ENCODE results near the gene RIMS1. TPM values are rescaled to one million over a fixed set of nuclear protein-coding genes. Genes with fewer than 3 reads are reported as not detected.

RIMS1 gene
- total RNA-seq, 1 donor, result 1.3 TPM

DNA sequence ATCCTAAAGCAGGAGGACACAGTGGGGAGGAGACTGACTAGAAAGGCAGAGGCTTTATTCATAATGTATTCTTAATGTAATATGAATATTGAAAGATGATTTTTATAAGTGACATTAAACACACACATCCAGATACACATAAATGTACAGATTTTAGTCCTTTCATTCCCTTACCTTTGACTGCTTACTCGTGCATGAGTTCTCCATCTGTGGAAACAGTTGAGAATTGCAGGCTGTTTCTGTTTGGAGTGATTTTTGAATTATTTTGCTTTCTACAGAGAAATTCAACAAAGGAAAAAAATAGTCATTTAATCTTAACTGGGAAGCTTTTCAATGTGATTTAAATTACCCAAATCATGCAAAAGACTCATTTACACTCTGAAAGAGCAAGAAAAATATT lies 136.5 kb downstream of the RIMS1 start:
- no peak overlapping the region for H3K4me3 ChIP-seq (ENCODE audit: low read depth, low read length)
- DNase-seq (ENCODE audit: low read depth), result no peak
- TF ChIP-seq, protein P1, sequence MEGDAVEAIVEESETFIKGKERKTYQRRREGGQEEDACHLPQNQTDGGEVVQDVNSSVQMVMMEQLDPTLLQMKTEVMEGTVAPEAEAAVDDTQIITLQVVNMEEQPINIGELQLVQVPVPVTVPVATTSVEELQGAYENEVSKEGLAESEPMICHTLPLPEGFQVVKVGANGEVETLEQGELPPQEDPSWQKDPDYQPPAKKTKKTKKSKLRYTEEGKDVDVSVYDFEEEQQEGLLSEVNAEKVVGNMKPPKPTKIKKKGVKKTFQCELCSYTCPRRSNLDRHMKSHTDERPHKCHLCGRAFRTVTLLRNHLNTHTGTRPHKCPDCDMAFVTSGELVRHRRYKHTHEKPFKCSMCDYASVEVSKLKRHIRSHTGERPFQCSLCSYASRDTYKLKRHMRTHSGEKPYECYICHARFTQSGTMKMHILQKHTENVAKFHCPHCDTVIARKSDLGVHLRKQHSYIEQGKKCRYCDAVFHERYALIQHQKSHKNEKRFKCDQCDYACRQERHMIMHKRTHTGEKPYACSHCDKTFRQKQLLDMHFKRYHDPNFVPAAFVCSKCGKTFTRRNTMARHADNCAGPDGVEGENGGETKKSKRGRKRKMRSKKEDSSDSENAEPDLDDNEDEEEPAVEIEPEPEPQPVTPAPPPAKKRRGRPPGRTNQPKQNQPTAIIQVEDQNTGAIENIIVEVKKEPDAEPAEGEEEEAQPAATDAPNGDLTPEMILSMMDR (IDR thresholded peaks at IDR 0.05; ENCODE audit: insufficient read depth, low read depth, low read length), result no peak

DNA sequence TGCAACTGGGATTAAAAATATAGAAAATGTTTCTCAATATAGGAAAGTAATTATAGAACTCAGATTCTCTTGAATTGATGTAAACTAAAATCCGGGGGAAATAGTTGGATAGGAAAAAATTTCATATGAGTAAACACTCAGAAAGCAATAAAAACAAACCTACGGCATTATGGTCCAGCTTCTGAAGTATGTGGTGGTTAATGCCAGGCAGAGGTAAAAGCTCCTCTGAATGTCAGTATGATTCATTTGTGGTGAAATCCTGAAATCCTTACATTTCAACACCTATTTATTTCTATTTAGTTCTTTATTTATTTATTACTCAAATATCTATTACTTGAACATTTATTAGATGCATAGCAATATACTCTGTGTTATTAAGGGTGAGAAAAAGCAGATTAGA lies 145.1 kb downstream of the RIMS1 start:
- no peak overlapping the region for H3K4me3 ChIP-seq (ENCODE audit: low read depth, low read length)
- TF ChIP-seq, protein P1 (IDR thresholded peaks at IDR 0.05; ENCODE audit: insufficient read depth, low read depth, low read length), result no peak
- DNase-seq (ENCODE audit: low read depth), result no peak

DNA sequence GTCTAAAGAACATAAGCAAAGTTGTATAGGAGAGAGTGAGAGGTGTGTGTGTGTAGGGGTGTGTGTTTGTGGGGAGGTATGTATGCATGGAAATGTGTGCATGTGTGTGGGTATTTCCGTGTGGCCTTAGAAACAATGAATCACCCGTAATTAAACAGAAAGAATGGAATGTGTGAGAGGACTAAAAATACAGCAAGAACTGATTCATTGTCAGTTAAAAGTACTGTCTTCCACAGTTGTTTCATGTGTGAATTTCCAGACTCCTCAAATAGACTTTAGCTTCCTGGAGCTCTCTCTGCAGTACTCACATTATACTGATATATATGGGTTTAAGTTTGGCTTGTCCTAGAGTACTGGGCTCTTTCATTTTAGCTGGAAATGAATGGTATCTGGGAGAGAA lies 145.7 kb downstream of the RIMS1 start:
- no peak overlapping the region for H3K4me3 ChIP-seq (ENCODE audit: low read depth, low read length)
- DNase-seq (ENCODE audit: low read depth), result no peak
- TF ChIP-seq, protein P1 (IDR thresholded peaks at IDR 0.05; ENCODE audit: insufficient read depth, low read depth, low read length), result no peak

DNA sequence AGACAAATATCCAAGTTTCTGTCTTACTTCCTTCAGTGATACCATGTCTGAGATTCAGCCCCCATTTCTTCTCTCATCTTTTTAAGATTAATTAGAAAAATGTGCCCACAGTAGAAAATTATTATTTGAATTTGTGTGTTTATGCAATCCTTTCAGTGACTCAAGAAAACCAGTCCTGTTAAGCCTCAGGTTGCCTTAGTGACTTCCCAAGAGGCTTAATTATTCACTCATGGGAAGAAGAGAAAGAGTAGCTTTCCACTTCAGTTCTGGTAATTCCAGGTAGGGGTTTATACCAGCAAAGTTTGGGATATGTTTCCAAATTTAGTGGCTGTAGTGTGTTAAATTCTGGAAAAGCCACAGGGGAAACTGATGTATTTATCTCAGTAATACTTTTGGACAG lies 149.1 kb downstream of the RIMS1 start:
- DNase-seq (ENCODE audit: low read depth), result no peak
- TF ChIP-seq, protein P1 (IDR thresholded peaks at IDR 0.05; ENCODE audit: insufficient read depth, low read depth, low read length), result no peak
- no peak overlapping the region for H3K4me3 ChIP-seq (ENCODE audit: low read depth, low read length)

DNA sequence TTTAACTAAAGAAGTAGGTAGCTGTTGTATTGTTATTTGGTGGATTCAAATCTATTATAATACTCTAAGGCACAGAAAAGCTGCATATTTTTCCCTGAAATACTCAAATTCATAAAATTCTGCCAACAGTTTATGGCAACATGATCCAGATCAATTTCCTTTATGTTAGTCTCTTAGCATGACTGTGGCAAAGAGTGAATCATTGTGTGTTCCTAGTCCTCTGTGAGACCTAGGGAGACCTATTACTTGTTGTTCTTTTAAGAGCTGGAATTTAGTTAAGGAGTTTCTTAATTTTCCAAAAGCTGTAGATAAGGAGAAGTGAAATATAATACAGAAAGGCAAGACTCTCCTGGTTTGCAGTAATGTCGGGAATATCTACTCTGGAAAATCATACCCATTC lies 149.6 kb downstream of the RIMS1 start:
- no peak for DNase-seq (ENCODE audit: low read depth)
- no peak overlapping the region for H3K4me3 ChIP-seq (ENCODE audit: low read depth, low read length)
- TF ChIP-seq, protein P1 (IDR thresholded peaks at IDR 0.05; ENCODE audit: insufficient read depth, low read depth, low read length), result no peak

DNA sequence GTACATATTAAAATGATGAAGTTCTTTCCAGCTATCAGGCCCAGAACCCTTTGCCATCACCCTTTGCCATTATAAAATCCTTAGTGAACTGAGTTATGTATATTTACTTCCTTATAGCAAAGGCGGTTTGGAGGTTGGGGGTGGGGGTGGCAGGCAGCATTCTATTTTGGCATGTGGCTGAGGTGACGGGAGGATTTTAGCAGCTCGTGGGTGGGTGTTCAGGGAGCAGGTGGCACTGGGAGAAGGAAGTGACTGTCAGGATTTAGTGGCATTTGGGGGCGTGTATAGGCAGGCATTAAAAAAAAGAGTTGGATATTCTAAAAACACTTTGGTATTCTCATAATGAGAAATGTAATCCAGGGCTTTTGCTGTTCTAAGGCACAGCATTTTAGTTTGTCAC lies 150.7 kb downstream of the RIMS1 start:
- no peak for DNase-seq (ENCODE audit: low read depth)
- H3K4me3 ChIP-seq (ENCODE audit: low read depth, low read length), result no peak overlapping the region
- TF ChIP-seq, protein P1 (IDR thresholded peaks at IDR 0.05; ENCODE audit: insufficient read depth, low read depth, low read length), result no peak

DNA sequence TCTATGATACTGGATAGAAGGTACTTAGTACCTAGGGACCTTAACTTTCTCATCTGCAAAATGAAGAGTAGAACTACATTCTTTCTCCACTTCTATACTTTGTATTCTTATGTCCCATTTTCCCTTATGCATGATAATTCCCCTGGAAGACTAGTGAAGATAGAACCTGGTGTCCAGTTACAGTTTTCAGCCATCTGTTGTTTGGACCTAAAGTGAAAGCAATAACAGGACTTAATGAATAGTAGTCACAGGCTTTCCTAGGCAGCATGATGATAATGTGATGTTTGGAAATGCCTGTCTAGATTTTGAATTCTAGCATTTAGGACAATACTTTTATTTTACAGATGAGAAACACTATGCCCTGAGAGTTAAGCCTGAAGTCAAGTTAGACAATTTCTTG lies 153.8 kb downstream of the RIMS1 start:
- H3K4me3 ChIP-seq (ENCODE audit: low read depth, low read length), result no peak overlapping the region
- TF ChIP-seq, protein P1 (IDR thresholded peaks at IDR 0.05; ENCODE audit: insufficient read depth, low read depth, low read length), result no peak
- peak; percentile 4 for DNase-seq (ENCODE audit: low read depth)

Measured in fibroblast of villous mesenchyme (primary cell).